ENCODE data around the gene NIBAN1.
"Not testable (repeated sequence)": the region's sequence is repeated elsewhere in the genome, so short reads cannot be mapped to it uniquely, and the experiment has no call there.

NIBAN1 gene

DNA sequence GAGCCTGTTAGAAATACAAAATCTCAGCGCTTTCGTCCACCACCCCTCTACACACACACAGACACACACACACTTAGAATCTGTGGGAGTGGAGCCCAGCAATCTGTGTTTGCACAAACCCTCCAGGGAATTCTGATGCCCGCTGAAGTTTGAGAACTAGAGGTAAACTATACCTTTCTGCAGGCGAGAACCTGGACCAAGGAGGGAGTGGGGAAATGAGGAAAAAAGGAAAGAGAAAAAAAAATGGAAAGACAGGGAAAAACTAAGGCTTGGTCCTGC lies 468 bp upstream of the NIBAN1 start:
- DNase-seq (ENCODE audit: insufficient read length, low spot score) (no peak), FAIRE-seq (no peak)

DNA sequence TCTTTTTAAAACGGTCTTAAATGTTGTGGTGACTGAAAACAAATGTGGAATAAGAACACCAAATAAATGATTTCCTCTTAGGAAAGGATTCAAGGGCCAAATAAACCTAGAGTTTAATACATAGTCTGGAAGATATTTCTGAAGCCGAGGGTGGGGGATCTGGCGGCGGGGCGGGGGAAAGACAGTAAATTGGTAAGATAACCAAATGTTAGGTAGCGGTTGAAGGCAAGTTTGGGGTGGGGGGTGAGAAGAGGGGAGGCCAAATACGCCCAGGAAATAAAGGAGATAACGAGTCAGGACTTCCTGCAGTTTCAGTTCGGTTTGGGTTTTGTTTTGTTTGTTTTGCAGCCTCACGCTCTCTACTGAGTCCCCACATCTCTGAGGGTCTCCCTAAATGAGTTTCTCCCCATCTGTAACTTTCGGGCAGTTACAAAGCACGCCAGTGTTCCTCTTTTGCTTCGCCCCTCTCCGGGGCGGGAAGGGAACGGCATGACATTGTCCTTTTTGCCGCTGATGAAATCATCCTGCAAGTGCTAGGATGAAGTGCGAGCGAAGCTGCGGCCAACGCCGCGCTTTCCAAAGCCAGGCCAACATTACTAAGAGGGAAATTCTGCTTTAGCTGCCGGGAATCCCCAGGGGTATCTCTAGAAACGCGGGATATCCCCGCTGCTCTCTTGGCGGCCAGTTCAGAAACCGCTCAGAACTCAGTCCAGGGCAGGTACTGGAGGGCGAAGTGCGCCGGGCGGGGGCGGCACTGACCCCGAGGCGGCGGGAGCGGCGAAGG lies 844 bp downstream of the NIBAN1 start:
- DNase-seq (ENCODE audit: insufficient read length, low spot score) (peak; percentile 28), FAIRE-seq (no peak)

DNA sequence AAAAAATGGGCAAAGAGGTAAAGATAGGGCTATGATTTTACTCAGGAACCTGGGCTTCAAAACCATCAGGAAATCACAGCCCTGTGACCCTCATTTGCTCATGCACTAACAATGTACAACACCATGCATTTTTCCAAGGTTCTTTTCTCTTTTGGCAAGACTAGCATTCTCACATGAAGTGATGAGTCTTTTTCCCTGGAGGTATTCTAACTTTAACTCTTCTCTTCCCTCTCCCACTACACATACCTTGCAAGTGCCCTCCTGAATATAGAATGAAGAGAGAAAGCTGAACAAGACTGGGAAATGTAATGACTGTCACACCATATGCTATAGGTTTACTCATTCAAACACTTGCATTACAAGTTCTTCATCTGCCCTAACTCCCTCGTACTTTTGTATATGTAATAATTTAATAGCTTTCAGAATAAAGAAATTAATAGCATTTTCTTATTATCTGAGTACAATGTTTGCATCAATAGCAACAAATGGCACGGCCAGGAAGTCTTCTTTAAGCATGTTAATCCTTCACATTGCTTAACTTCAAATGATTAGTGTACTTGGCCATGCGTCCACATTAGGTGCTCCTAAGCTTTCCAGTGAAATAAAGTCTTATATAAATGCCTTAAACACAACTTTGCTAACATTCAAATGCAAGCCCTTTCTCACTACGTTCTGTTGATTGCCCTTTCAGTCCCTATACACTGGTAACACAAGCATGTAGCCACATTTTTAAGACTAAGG lies 1.8 kb downstream of the NIBAN1 start:
- FAIRE-seq (no peak), DNase-seq (ENCODE audit: insufficient read length, low spot score) (no peak)

DNA sequence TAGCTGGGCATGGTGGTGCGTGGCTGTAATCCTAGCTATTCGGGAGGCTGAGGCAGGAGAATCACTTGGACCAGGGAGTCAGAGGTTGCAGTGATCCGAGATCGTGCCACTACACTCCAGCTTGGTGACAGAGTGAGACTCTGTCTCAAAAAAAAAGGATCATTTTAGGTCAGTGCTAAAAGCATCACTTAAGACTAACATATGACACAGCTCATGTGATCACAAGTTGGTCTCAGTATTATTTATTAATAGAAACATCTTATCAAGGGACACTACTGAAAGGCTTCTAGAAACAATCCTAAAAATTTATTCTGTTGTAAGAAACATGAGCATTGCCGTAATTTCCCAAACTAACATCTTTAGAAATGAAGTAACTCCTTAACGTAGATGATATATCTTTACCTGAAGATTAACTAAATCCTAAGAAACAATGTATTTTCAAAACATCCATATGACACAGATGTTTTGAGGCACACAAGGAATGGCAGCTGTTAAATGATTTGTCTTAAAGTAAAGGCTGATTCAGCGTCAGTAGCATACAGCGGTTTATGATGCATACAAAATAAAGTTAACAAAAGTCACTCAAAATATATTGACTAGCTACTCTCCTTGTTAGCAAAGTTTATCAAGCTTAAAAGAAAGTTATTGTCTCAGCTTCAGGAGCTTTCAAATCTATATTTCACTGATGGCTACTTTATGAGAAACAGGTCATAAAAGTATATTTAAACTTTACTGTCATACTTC lies 2.6 kb downstream of the NIBAN1 start:
- FAIRE-seq (no peak), DNase-seq (ENCODE audit: insufficient read length, low spot score) (no peak)

DNA sequence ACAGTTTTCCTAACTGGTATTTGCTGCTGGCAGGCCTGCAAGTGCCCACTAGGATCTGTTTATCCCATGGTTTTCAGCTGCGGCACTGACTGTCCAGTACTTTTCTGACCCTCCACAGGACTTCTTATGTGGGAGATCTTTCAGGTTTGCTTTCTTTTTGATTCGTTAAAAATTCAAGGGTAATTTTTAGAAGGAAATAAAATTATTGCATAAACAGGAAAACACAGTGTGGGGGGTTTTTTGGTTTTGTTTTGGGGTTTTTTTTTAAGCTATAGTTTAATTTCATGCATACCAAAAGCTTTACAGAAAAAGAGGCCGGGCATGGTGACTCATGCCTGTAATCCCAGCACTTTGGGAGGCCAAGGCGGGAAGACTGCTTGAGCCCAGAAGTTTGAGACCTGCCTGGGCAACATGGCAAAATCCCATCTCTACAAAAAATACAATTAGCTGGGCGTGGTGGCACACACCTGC lies 3.6 kb downstream of the NIBAN1 start:
- DNase-seq (ENCODE audit: insufficient read length, low spot score) (peak; percentile 36), FAIRE-seq (no peak)

DNA sequence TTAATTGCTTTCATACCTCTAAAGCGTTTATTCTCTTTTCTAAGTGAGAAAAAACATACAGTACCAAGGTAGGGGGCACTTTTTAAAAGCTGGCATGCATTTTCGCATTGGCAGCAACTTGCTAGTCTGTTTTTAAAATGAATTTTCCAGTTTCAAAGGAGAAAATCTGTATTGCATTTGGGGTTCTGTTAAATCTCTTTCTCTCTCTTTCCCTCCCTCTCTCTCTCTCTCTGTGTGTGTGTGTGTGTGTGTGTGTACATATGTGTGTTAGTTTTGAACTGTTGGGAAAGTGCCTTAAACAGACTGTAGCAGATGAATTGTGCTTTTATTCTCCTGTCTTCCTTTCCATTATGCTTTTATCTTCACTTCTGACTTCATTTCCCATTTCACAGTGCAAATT lies 7.3 kb downstream of the NIBAN1 start:
- FAIRE-seq (no peak), DNase-seq (ENCODE audit: insufficient read length, low spot score) (no peak)

DNA sequence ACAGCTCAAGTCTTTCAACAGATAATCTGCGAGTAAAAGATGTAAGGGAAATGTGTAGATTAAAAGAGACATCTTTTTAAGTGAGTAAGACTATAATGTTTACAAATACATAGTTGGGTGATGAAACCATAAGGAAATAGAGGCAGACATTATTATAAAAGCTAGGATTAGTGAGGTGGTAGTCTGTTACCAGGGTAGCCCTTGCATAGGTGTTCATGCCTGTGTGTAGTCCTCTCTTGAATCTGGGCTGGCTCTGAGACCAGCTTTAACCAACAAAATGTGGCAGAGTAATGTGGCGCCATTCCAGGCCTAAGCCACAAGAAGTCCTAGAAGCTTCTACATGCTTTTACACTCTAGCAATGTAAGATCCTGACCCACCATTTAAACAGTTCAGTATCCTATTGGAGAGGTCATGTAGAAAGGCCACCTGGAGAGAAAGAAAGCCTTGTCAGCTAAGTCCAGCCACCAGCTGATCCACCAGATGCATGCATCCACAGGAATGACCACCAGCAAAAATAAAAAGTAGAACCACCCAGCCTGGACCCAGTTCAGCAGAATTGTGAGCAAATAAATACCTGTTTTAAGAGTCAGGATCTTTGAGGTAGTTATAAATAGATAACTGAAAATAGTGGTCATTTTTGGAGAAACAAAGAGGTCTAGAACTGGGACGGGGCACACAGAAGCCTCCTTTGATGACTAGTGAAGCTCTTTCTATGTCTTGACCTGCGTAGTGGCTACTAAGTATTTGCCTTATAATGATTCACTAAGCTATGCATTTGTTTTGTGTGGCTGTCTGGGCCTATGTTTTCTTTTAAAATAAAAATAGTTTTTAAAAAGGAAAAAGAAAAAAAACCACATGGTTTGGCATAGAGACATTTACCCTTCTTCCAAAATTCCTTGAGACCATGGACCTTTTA lies 8.1 kb downstream of the NIBAN1 start:
- FAIRE-seq (no peak), DNase-seq (ENCODE audit: insufficient read length, low spot score) (no peak)

DNA sequence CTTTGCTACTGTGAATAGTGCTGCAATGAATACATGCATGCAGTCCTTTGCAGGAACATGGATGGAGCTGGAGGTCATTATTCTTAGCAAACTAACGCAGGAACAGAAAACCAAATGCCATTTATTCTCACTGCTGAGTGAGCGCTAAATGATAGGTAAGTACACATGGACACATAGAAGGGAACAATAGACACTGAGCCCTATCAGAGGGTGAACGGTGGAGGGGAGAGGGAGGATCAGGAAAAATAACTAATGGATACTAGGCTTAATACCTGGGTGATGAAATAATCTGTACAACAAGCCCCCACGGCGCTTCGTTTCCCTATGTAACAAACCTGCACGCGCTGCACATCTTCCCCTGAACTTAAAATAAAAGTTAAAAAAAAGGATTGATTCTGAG lies 8.9 kb downstream of the NIBAN1 start:
- DNase-seq (ENCODE audit: insufficient read length, low spot score) = no peak
- FAIRE-seq = no peak

DNA sequence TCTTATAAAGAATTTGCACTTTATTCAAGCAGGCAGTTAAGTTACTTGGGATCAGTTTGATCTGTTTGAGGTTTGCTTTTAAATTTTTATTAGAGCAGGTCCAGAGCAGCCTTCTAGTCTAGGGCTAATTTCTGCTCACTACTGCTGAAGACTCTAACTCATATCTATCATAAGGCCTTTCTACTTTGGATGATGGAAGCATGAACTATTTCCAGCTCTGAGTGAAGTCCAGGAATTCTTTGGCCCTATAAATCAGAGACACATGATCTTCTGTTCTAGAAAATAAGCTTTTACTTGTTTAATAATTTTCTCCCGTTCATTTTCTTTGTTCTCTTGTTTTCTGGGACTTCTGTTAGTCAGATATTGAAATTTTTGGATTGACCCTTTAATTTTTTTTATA lies 14.7 kb downstream of the NIBAN1 start:
- FAIRE-seq (no peak), DNase-seq (ENCODE audit: insufficient read length, low spot score) (no peak)

DNA sequence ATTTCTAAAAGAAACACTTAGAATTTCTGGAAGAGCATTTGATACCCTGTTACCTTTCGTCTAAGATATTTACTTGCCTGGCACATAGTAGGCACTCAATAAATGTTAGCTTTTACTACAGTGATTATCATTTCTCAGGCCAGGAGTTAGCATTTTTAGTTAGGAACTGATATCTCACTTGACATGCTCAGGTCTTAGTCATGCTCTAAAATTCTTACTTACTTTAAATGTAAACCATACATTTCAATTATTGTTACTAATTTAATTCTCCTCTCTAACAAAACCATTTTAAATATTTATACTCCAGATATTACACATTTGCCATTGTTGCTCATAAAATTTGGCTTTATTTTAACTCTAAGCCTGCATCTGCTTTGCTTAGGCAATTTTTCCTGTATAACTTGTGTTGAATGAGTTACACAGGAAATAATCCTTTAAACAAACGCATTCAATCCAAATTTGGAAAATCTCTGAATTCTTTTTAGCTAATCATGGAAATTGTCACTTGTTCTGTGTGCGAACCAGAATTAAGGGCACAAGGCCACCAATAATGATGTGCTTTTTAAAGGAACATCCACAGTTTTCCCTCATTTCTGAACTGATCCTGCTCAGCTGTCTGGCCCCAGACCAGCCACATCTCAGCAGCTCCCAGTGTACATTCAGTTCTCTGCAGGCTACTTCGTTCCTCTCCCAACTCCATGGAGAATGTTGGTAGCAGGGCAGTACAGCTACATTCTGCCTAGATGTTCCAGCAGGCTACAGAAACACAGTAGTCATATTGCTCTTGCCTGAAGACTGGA lies 15.6 kb downstream of the NIBAN1 start:
- DNase-seq (ENCODE audit: insufficient read length, low spot score) = no peak
- peak; percentile 9 for FAIRE-seq

DNA sequence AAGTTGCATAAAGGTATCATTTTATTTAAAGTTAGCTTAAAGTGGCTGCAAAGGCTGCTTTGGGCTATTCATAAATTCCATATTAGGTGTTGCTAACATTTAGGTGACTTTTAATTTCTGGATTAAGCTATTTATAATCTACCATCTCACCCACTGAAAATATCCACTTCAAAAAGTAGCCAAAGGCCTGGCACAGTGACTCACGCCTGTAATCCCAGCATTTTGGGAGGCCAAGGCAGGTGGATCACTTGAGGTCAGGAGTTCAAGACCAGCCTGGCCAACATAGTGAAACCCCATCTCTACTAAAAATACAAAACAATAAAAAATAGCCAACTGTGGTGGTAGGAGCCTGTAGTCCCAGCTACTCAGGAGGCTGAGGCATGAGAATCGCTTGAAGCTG lies 16.4 kb downstream of the NIBAN1 start:
- DNase-seq (ENCODE audit: insufficient read length, low spot score); FAIRE-seq: not testable (repeated sequence)

DNA sequence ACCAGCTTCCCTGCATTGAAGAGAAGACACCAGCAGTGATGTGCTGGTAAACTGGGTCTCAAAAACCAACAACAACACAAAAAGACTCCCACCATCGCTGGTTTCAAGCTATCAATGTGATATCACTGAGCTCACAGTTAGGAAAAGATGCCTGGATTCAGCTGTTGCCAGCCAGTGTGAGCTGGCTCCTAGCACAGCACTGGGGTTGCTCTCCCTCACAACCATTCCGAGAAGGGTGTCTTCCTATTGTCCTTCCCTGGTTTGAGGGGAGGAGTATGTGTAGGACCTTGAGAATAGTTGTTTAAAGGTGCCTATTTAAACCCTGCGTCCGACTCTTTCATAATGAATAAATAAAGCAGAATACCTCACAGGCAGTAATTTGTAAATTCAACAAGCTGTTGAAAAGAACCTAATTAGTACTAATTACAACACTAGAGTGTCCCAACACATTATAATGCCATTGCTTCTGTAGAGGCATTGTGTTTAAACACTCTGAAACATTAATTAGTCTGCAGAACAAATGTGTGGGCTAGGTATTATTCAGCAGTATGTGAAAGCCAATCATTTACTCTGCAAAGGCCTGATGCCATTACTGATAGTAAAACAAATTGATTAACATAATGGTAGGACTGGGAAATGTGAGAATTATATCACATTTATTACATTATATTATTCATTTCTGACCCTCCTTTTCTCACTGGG lies 17.2 kb downstream of the NIBAN1 start:
- no peak for DNase-seq (ENCODE audit: insufficient read length, low spot score)
- FAIRE-seq = no peak

DNA sequence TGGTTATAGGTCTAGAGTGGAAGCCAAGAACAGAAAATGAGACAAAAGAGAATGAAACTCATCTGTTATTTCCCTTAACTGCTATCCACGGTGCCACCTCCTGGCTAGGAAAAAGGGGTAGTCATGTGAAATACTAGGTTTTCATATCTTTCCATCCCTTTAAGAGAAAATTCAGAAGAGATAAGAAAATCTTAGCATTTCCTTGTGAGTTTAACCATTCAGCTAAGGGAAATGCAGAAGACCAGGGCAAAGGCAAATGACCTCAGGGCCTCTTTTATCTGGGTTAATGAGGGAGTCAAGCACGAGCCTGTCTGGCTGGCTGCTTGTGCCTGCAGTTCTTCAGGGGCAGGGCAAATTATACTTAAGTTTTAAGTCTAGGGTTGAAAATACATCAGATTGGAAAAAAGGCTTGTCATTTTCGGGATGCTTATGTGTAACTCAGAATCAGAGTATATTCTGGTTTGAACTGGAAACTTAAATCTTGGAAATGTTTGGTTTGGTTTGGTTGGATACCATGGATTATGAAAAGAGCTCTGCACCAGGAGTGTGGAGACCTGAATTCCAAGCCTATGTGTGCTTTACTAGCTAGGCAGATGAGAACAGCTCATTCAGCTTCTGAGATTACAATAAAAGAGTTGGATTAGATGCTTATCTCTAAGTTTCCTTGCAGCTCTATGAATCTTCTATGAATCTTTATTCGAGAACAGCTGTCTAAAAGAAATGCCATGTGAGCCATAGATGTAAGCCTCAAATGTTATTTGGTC lies 19.9 kb downstream of the NIBAN1 start:
- DNase-seq (ENCODE audit: insufficient read length, low spot score) (peak; percentile 17), FAIRE-seq (no peak)

DNA sequence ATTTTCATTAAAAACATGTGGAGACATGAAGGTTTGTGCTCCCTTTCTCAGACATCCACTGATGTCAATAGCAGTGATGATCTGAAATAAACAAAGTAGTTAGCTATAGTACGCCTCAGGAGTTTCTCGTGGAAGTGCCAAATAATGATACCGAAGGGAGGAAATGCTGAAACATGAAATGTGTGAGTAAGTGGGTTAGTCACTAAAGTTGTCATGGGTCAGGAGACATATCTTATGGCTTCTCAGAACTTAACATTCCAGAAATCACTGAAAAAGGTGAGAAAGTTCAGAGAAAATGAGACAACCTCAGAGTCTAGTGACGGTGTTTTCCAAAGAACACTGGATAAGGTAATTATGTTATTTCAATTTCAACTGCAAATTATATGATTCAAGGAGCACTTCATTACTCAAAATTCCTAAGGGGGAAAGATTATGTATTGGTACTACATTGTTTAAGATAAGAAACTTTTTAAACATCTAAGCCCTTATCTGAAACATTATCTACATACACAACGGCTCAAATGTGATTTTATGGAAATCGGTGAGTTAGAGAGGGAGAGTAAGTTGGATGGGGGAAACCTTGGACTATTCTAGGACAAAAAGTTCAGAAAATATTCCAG lies 20.6 kb downstream of the NIBAN1 start:
- DNase-seq (ENCODE audit: insufficient read length, low spot score) = peak; percentile 27
- FAIRE-seq = no peak

DNA sequence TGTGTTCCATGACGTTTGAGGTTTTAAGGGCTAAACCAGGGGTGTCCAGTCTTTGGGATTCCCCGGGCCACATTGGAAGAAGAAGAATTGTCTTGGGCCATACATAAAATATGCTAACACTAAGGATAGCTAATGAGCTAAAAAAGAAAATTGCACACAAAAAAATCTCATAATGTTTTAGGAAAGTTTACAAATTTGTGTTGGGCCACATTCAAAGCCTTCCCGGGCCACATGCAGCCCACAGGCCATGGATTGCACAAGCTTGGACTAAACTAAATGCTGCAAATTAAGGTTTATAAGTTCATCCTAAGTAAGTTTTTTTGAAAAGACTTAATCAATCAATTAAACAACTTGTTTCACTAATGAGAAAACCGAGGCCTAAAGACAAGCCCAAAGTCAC lies 21.9 kb downstream of the NIBAN1 start:
- FAIRE-seq (no peak), DNase-seq (ENCODE audit: insufficient read length, low spot score) (no peak)

DNA sequence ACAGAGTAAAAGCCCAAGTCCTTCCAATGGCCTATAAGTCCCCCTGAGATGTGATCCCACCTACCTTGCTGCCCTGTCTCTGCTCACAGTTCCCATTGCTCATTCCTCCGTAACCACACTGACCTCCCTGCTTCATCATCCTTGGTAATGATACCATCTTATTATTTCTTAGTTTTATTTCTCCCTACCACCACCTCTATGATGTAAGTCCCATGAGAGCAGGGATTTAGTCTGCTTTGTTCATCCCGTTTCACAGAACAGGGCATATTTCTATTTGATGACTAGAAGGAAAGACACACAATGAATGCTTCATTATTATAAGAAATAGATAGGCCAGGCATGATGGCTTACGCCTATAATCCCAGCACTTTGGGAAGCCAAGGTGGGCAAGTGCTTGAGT lies 22.5 kb downstream of the NIBAN1 start:
- FAIRE-seq (no peak), DNase-seq (ENCODE audit: insufficient read length, low spot score) (no peak)

DNA sequence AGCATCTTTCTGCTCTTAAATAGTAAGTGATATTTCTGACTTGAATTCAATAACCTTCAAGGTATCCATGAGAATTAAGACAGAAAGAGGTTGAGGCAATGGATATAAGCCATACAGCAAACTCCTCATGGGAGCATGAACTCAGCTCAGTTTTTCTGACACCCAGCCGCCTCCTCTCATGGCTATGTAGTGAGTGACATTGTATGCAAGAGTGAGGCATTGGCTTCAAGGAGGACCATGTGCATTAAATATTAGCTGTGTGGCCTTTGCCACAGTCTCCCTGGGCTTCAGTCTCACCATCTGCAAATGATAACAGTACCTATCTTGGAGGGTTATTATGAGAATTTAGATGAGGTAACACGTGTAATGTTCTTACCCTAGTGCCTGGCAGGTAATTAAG lies 23.4 kb downstream of the NIBAN1 start:
- no peak for FAIRE-seq

DNA sequence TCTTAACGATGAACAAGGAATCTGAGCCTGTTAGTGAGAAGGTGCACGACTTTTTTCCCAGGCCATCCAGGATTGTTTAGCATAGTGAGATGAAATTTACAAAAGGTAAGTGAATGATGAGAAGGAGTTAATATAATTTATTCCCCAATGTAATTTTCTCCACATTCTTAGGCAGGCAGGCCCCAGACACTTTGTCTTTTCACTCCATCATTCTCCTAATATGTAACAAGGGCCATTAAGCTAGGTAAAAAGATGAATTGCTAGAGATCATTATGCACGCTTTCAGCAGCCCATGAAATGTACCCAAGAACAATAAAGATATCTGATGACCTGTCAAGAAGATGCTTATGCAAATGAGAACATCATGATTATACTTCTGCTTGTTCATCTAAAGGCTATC lies 24.1 kb downstream of the NIBAN1 start:
- FAIRE-seq (no peak), DNase-seq (ENCODE audit: insufficient read length, low spot score) (no peak)

More for the DNA sequence above, 23.4 kb downstream of the NIBAN1 start:
- DNase-seq (ENCODE audit: insufficient read length, low spot score) = no peak

Measured in HTR-8/SVneo (cell line).